Right atrium auricular region (tissue), 2 donors: ENCODE data around the gene PRRT3. TPM values are rescaled to one million over a fixed set of nuclear protein-coding genes. Genes with fewer than 3 reads are reported as not detected.

Source experiments
- DNase-seq: peaks from one replicate; pipeline ENCODE4 v3.0.0-alpha.2; 2019; ENCODE audit warnings: low spot score
- H3K27ac ChIP-seq, 2 donors: fragments of 200-600 bp; sonication (generic); 1 replicate in 1 of 2; 2 replicates in 1 of 2; pipeline ENCODE4 v1.5.1; 2016 to 2019
- H3K27me3 ChIP-seq, 2 donors: fragments of 200-600 bp; sonication (generic); one replicate each; pipeline versions ENCODE4 v1.5.1 to v1.6.0; 2017 to 2019
- H3K36me3 ChIP-seq: fragments of 200-600 bp; sonication (generic); one replicate; pipeline ENCODE4 v1.5.1; 2016
- H3K4me1 ChIP-seq, 2 donors: fragments of 200-600 bp; sonication (generic); one replicate each; pipeline versions ENCODE4 v1.5.1 to v1.6.0; 2017 to 2019
- H3K4me3 ChIP-seq, 2 donors: fragments of 200-600 bp; sonication (generic); 1 replicate in 1 of 2; 2 replicates in 1 of 2; pipeline ENCODE4 v1.5.1; 2017 to 2019; ENCODE audit warnings: mild to moderate bottlenecking in 1 of 2, moderate library complexity in 1 of 2
- H3K9me3 ChIP-seq, 2 donors: fragments of 200-600 bp; sonication (generic); one replicate each; pipeline ENCODE4 v1.5.1; 2019
- CTCF ChIP-seq, 2 donors: fragments of 200-600 bp; sonication (generic); IDR thresholded peaks; one replicate each; pipeline ENCODE4 v1.5.1; 2019; ENCODE audit warnings: antibody characterized with exemption in 2 of 2
- total RNA-seq, 2 donors: library from RNA; depleted of rRNA; stranded (reverse); fragments of >200 nt; gene quantifications; one replicate each; pipeline ENCODE4 v1.1.0, GENCODE V29; 2016

The PRRT3 gene
- total RNA-seq, 2 donors from 2014 or later: 1.4 to 1.9 TPM

- peak in 1 of 2 donors; percentile 63 for TF ChIP-seq CTCF (IDR thresholded peaks at IDR 0.05)
- DNase-seq: peak; percentile 77
- Histone ChIP-seq H3K9me3 (no peaks in the 10 kb centered on the region), H3K36me3 (peaks cover 1% of the 10 kb centered on the region), H3K27me3 (no peaks in the 10 kb centered on the region), H3K4me1 (peaks cover 0 to 36% of the 10 kb centered on the region in 2 donors), H3K27ac (peak overlapping the region; percentile 90 to 92), H3K4me3 (peak overlapping the region; percentile 58 to 69)
Observed at GRCh38 chr3:9915254-9916141, 36.7 kb downstream of the PRRT3 start.

- TF ChIP-seq CTCF (IDR thresholded peaks at IDR 0.05): no peak
- DNase-seq: no peak
- no peaks in the 10 kb centered on the region for H3K27me3 ChIP-seq
- H3K4me1 ChIP-seq: peaks cover 0 to 36% of the 10 kb centered on the region in 2 donors
- H3K36me3 ChIP-seq: no peaks in the 10 kb centered on the region
- peak overlapping the region; percentile 58 to 69 for H3K4me3 ChIP-seq
- no peaks in the 10 kb centered on the region for H3K9me3 ChIP-seq
- H3K27ac ChIP-seq: peak overlapping the region; percentile 90 to 92
Observed at GRCh38 chr3:9914559-9915253, 37.5 kb downstream of the PRRT3 start.

GRCh38 chr3:9914011-9914410, 38.2 kb downstream of the PRRT3 start:
- TF ChIP-seq CTCF (IDR thresholded peaks at IDR 0.05): no peak
- H3K9me3 ChIP-seq: no peaks in the 10 kb centered on the region
- no peaks in the 10 kb centered on the region for H3K27me3 ChIP-seq
- no peak for DNase-seq
- peaks cover 0 to 36% of the 10 kb centered on the region in 2 donors for H3K4me1 ChIP-seq
- H3K36me3 ChIP-seq: no peaks in the 10 kb centered on the region
- no peak overlapping the region for H3K4me3 ChIP-seq
- H3K27ac ChIP-seq: no peak overlapping the region

- Histone ChIP-seq H3K27me3 (no peaks in the 10 kb centered on the region), H3K9me3 (no peaks in the 10 kb centered on the region), H3K4me1 (peaks cover 0 to 36% of the 10 kb centered on the region in 2 donors), H3K36me3 (no peaks in the 10 kb centered on the region), H3K27ac (no peak overlapping the region), H3K4me3 (no peak overlapping the region)
- TF ChIP-seq CTCF (IDR thresholded peaks at IDR 0.05): no peak
- DNase-seq: no peak
Observed at GRCh38 chr3:9913601-9914000, 38.6 kb downstream of the PRRT3 start.

- no peak overlapping the region for H3K27ac ChIP-seq
- H3K27me3 ChIP-seq: no peaks in the 10 kb centered on the region
- H3K4me1 ChIP-seq: peaks cover 0 to 24% of the 10 kb centered on the region in 2 donors
- no peaks in the 10 kb centered on the region for H3K36me3 ChIP-seq
- no peak overlapping the region for H3K4me3 ChIP-seq
- no peaks in the 10 kb centered on the region for H3K9me3 ChIP-seq
- no peak for DNase-seq
- TF ChIP-seq CTCF (IDR thresholded peaks at IDR 0.05): no peak
Observed at GRCh38 chr3:9912294-9912935, 39.8 kb downstream of the PRRT3 start.
